ENCODE measurements around the gene PCNT.

DNA sequence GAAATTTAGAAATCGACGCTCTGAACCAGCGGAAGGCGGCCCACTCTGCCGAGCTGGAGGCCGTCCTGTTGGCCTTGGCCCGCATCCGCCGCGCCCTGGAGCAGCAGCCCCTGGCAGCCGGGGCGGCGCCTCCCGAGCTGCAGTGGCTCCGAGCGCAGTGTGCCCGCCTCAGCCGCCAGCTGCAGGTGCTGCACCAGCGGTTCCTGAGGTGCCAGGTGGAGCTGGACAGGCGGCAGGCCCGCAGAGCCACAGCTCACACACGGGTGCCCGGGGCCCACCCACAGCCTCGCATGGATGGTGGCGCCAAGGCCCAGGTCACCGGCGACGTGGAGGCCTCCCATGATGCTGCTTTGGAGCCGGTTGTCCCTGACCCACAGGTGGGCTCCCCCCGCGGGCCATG, 87.7 kb downstream of the PCNT start:
- TF ChIP-seq, protein P1, sequence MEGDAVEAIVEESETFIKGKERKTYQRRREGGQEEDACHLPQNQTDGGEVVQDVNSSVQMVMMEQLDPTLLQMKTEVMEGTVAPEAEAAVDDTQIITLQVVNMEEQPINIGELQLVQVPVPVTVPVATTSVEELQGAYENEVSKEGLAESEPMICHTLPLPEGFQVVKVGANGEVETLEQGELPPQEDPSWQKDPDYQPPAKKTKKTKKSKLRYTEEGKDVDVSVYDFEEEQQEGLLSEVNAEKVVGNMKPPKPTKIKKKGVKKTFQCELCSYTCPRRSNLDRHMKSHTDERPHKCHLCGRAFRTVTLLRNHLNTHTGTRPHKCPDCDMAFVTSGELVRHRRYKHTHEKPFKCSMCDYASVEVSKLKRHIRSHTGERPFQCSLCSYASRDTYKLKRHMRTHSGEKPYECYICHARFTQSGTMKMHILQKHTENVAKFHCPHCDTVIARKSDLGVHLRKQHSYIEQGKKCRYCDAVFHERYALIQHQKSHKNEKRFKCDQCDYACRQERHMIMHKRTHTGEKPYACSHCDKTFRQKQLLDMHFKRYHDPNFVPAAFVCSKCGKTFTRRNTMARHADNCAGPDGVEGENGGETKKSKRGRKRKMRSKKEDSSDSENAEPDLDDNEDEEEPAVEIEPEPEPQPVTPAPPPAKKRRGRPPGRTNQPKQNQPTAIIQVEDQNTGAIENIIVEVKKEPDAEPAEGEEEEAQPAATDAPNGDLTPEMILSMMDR (IDR thresholded peaks at IDR 0.05): no peak
- TF ChIP-seq POLR2A (IDR thresholded peaks at IDR 0.05): no peak
